Measurements from ENCODE around the gene STXBP2. TPM values are rescaled to one million over a fixed set of nuclear protein-coding genes. Genes with fewer than 3 reads are reported as not detected.

The STXBP2 gene
- total and polyA plus RNA-seq, 4 donors = 80.3 to 455 (median 195) TPM

- H3K9ac ChIP-seq (ENCODE audit: insufficient read depth in 1 of 2, low read length in 2 of 2) = no peak overlapping the region
- H3K4me1 ChIP-seq (ENCODE audit: control insufficient read depth in 5 of 5, insufficient read depth in 5 of 5, low read length in 5 of 5) = peaks cover 0 to 5% (median 3%) of the 10 kb centered on the region in 5 donors
- no peak for ATAC-seq (ENCODE audit: insufficient read depth, low FRiP score)
- no peak for DNase-seq
- no peak for TF ChIP-seq CTCF (IDR thresholded peaks at IDR 0.05; ENCODE audit: control extremely low read depth, extremely low read depth)
- peaks cover 0 to 2% (median 0%) of the 10 kb centered on the region in 4 donors for H3K9me3 ChIP-seq (ENCODE audit: control insufficient read depth in 4 of 4, insufficient read depth in 3 of 4, low read length in 3 of 4)
- peaks cover 9 to 24% (median 10%) of the 10 kb centered on the region in 3 donors for H3K27me3 ChIP-seq (ENCODE audit: control insufficient read depth in 3 of 3, insufficient read depth in 3 of 3, low read length in 2 of 3)
- H3K4me3 ChIP-seq = no peak overlapping the region
- 33 to 38% methylated on average over 8 to 9 of the region's 9 CpGs for WGBS, 2 donors
- H3K36me3 ChIP-seq (ENCODE audit: control insufficient read depth in 4 of 4, insufficient read depth in 4 of 4, low read length in 4 of 4) = no peaks in the 10 kb centered on the region
- H3K27ac ChIP-seq (ENCODE audit: low read depth in 1 of 2, low read length in 1 of 2) = peak overlapping the region in 1 of 2 donors; percentile 42
These were observed 32.7 kb downstream of the STXBP2 start for GRCh38 chr19:7669641-7670040.

- Histone ChIP-seq H3K9ac (ENCODE audit: insufficient read depth in 1 of 2, low read length in 2 of 2) (no peak overlapping the region), H3K9me3 (ENCODE audit: control insufficient read depth in 4 of 4, insufficient read depth in 3 of 4, low read length in 3 of 4) (peaks cover 0 to 2% (median 0%) of the 10 kb centered on the region in 4 donors), H3K27me3 (ENCODE audit: control insufficient read depth in 3 of 3, insufficient read depth in 3 of 3, low read length in 2 of 3) (peaks cover 9 to 24% (median 10%) of the 10 kb centered on the region in 3 donors), H3K4me3 (no peak overlapping the region), H3K4me1 (ENCODE audit: control insufficient read depth in 5 of 5, insufficient read depth in 5 of 5, low read length in 5 of 5) (peaks cover 0 to 4% (median 0%) of the 10 kb centered on the region in 5 donors), H3K27ac (ENCODE audit: low read depth in 1 of 2, low read length in 1 of 2) (no peak overlapping the region), H3K36me3 (ENCODE audit: control insufficient read depth in 4 of 4, insufficient read depth in 4 of 4, low read length in 4 of 4) (no peaks in the 10 kb centered on the region)
- 2 to 3% methylated on average over 42 to 43 of the region's 43 CpGs for WGBS, 2 donors
- TF ChIP-seq CTCF (IDR thresholded peaks at IDR 0.05; ENCODE audit: control extremely low read depth, extremely low read depth) = no peak
- DNase-seq = peak in 1 of 3 donors; percentile 47
- no peak for ATAC-seq (ENCODE audit: insufficient read depth, low FRiP score)
These were observed 33.4 kb downstream of the STXBP2 start for GRCh38 chr19:7670150-7670783.

GRCh38 chr19:7670790-7671189 is 33.9 kb downstream of the STXBP2 start:
- Histone ChIP-seq H3K9me3 (ENCODE audit: control insufficient read depth in 4 of 4, insufficient read depth in 3 of 4, low read length in 3 of 4) (peaks cover 0 to 2% (median 0%) of the 10 kb centered on the region in 4 donors), H3K27me3 (ENCODE audit: control insufficient read depth in 3 of 3, insufficient read depth in 3 of 3, low read length in 2 of 3) (peaks cover 9 to 24% (median 10%) of the 10 kb centered on the region in 3 donors), H3K9ac (ENCODE audit: insufficient read depth in 1 of 2, low read length in 2 of 2) (no peak overlapping the region), H3K36me3 (ENCODE audit: control insufficient read depth in 4 of 4, insufficient read depth in 4 of 4, low read length in 4 of 4) (no peaks in the 10 kb centered on the region), H3K27ac (ENCODE audit: low read depth in 1 of 2, low read length in 1 of 2) (no peak overlapping the region), H3K4me1 (ENCODE audit: control insufficient read depth in 5 of 5, insufficient read depth in 5 of 5, low read length in 5 of 5) (peaks cover 0 to 4% (median 0%) of the 10 kb centered on the region in 5 donors), H3K4me3 (no peak overlapping the region)
- DNase-seq = no peak
- TF ChIP-seq CTCF (IDR thresholded peaks at IDR 0.05; ENCODE audit: control extremely low read depth, extremely low read depth) = no peak
- 33 to 56% methylated on average over 9 of the region's 9 CpGs for WGBS, 2 donors
- no peak for ATAC-seq (ENCODE audit: insufficient read depth, low FRiP score)
